B cell (primary cell): ENCODE data around the gene THADA. TPM values are rescaled to one million over a fixed set of nuclear protein-coding genes. Genes with fewer than 3 reads are reported as not detected.

Experiments
- ATAC-seq: fragments of 200-7000 bp; cut with Tn5 transposase; one replicate; pipeline ENCODE4 v1.10.0; 2021; ENCODE audit warnings: low read depth, mild to moderate bottlenecking, moderate number of reproducible peaks, moderate library complexity
- CTCF ChIA-PET: fragments of 350-600 bp; sonication (Branson Sonifier 250); formaldehyde crosslinking; loops from one replicate; lab custom pipeline; 2021; ENCODE audit warnings: antibody characterized with exemption, inconsistent platforms; lab: Charles Lee
- POLR2A ChIA-PET: fragments of 350-600 bp; sonication (Branson Sonifier 250); formaldehyde crosslinking; loops from one replicate; lab custom pipeline; 2021; ENCODE audit warnings: antibody characterized with exemption; lab: Charles Lee
- DNase-seq: peaks from one replicate; pipeline ENCODE4 v3.0.0; 2013
- H2AFZ ChIP-seq: 2 replicates; pipeline ENCODE4 v1.6.1; 2012; ENCODE audit warnings: mild to moderate bottlenecking, low read depth, low read length; ENCODE audit not compliant: insufficient read depth, poor library complexity, severe bottlenecking
- H3K27ac ChIP-seq, 2 donors: 1 replicate in 1 of 2; 2 replicates in 1 of 2; pipeline ENCODE4 v1.5.1; 2012 to 2013; ENCODE audit warnings: low read length in 2 of 2, mild to moderate bottlenecking in 2 of 2, moderate library complexity in 1 of 2
- H3K27me3 ChIP-seq, 4 experiments: fragments of 200-600 bp in 1 of 4; sonication (generic) in 1 of 4; replicated peaks in 1 of 4; 1 replicate in 2 of 4; 2 replicates in 2 of 4; pipeline versions ENCODE4 v1.6.1 to v1.7.0; 2013 to 2016; ENCODE audit warnings: low read length in 3 of 4, mild to moderate bottlenecking in 2 of 4, mixed read lengths in 1 of 4, moderate library complexity in 1 of 4; ENCODE audit not compliant: insufficient read depth in 4 of 4, control insufficient read depth in 3 of 4; ENCODE audit errors: control extremely low read depth in 1 of 4
- H3K36me3 ChIP-seq, 2 experiments: replicated peaks in 1 of 2; 1 replicate in 1 of 2; 2 replicates in 1 of 2; pipeline versions ENCODE4 v1.6.1 to v1.7.1; 2013; ENCODE audit warnings: low read length in 1 of 2; ENCODE audit not compliant: insufficient read depth in 2 of 2, control insufficient read depth in 1 of 2; ENCODE audit errors: control extremely low read depth in 1 of 2, extremely low read depth in 1 of 2
- H3K4me1 ChIP-seq, 2 donors: fragments of 200-600 bp in 1 of 2; sonication (generic) in 1 of 2; 1 replicate in 1 of 2; 2 replicates in 1 of 2; pipeline versions ENCODE4 v1.5.1 to v1.6.1; 2013 to 2017; ENCODE audit warnings: low read length in 2 of 2; ENCODE audit not compliant: control insufficient read depth in 2 of 2, insufficient read depth in 2 of 2
- H3K4me2 ChIP-seq: replicated peaks from 2 replicates; pipeline ENCODE3; 2012; ENCODE audit warnings: mild to moderate bottlenecking, low read depth, low read length; ENCODE audit not compliant: poor library complexity, severe bottlenecking
- H3K4me3 ChIP-seq, 5 experiments: fragments of 200-600 bp in 1 of 5; sonication (generic) in 1 of 5; 1 replicate in 3 of 5; 2 replicates in 2 of 5; pipeline versions ENCODE4 v1.5.1 to v1.7.0; 2011 to 2016; ENCODE audit warnings: low read length in 4 of 5, mild to moderate bottlenecking in 4 of 5, low read depth in 2 of 5, control low read depth in 1 of 5, moderate library complexity in 1 of 5; ENCODE audit not compliant: insufficient read depth in 1 of 5; ENCODE audit errors: control extremely low read depth in 1 of 5, extremely low read depth in 1 of 5
- H3K79me2 ChIP-seq: fragments of 200-600 bp; sonication (generic); one replicate; pipeline ENCODE4 v1.6.0; 2016; ENCODE audit warnings: low read length; ENCODE audit not compliant: control insufficient read depth, insufficient read depth
- H3K9ac ChIP-seq: fragments of 200-600 bp; sonication (generic); 2 replicates; pipeline ENCODE4 v1.6.1; 2017; ENCODE audit warnings: mild to moderate bottlenecking, low read length, moderate library complexity
- H3K9me3 ChIP-seq, 3 donors: one replicate each; pipeline versions ENCODE4 v1.6.1 to v1.7.1; 2013; ENCODE audit warnings: low read length in 2 of 3; ENCODE audit not compliant: control insufficient read depth in 2 of 3, insufficient read depth in 1 of 3; ENCODE audit errors: control extremely low read depth in 1 of 3
- H4K20me1 ChIP-seq: 2 replicates; pipeline ENCODE4 v1.6.0; 2012; ENCODE audit warnings: mild to moderate bottlenecking, low read length; ENCODE audit not compliant: insufficient read depth, control insufficient read depth, poor library complexity, severe bottlenecking
- H3K27ac Mint-ChIP-seq: one replicate; pipeline ENCODE4 v1.8.0; 2021; ENCODE audit warnings: mixed read lengths
- H3K27me3 Mint-ChIP-seq: one replicate; pipeline ENCODE4 v1.8.0; 2021; ENCODE audit warnings: mixed read lengths
- H3K4me1 Mint-ChIP-seq: one replicate; pipeline ENCODE4 v1.8.0; 2021; ENCODE audit warnings: mixed read lengths
- H3K4me3 Mint-ChIP-seq: one replicate; pipeline ENCODE4 v1.8.0; 2021; ENCODE audit warnings: mixed read lengths
- H3K9me3 Mint-ChIP-seq: one replicate; pipeline ENCODE4 v1.8.0; 2022; ENCODE audit warnings: mixed read lengths; ENCODE audit not compliant: insufficient read depth
- CTCF ChIP-seq: fragments of 200-600 bp; IDR thresholded peaks from one replicate; pipeline ENCODE4 v1.8.0; 2022; ENCODE audit warnings: antibody characterized with exemption, mild to moderate bottlenecking
- EZH2 ChIP-seq: IDR thresholded peaks from 2 replicates; pipeline ENCODE4 v1.6.1; 2012; ENCODE audit warnings: borderline replicate concordance, low read depth, mild to moderate bottlenecking, moderate library complexity, low read length; ENCODE audit not compliant: insufficient read depth, poor library complexity, severe bottlenecking
- WGBS: methylation state at CpG from one replicate; pipeline ENCODE4 v1.1.5; 2013; ENCODE audit warnings: missing lambda C conversion rate; ENCODE audit not compliant: insufficient coverage; 5-methylcytosine and 5-hydroxymethylcytosine counted together
- intact Hi-C: fragments of 100-400 bp; cut with micrococcal nuclease; formaldehyde crosslinking; loops from one replicate; pipeline ENCODE4 v1.10.0; 2022
- polyA plus RNA-seq: library from polyadenylated mRNA; depleted of rRNA; stranded (reverse); fragments of >200 nt; gene quantifications from 2 replicates; pipeline ENCODE4 v1.2.3, GENCODE V29; 2012
- total RNA-seq, 2 donors: library from RNA; stranded (reverse); fragments of 120-200 nt in 1 of 2; gene quantifications; 1 replicate in 1 of 2; 2 replicates in 1 of 2; pipeline versions ENCODE4 v1.2.3 to v1.2.4, GENCODE V29; 2013 to 2022

THADA gene
- total and polyA plus RNA-seq, 2 donors (not counting 1 experiment from before 2014, with no cell fraction given) = 17.6 to 48.5 TPM

GRCh38 chr2:43267381-43267780, 328.5 kb downstream of the THADA start:
- intact Hi-C loops = no loop called here
- no peak for TF ChIP-seq EZH2
- TF ChIP-seq CTCF = no peak
- no peak overlapping the region for H3K4me2 ChIP-seq
- H3K9ac ChIP-seq = no peak overlapping the region
- no peaks in the 10 kb centered on the region for H4K20me1 ChIP-seq
- no peaks in the 10 kb centered on the region for H3K27me3 ChIP-seq
- H3K27ac ChIP-seq = no peak overlapping the region
- ChIA-PET CTCF (interaction anchor here (1.7 to 1.8 kb wide), 2 partner anchors 217 to 320 kb away, joined by 4 to 5 read pairs; no protein-coding TSS in a partner anchor), POLR2A (no interaction called here)
- H3K79me2 ChIP-seq = no peaks in the 10 kb centered on the region
- H2AFZ ChIP-seq = no peak overlapping the region
- no peaks in the 10 kb centered on the region for H3K9me3 ChIP-seq
- DNase-seq (no peak), ATAC-seq (no peak)
- 100% methylated on average over 4 of the region's 7 CpGs for WGBS
- no peaks in the 10 kb centered on the region for H3K27me3 Mint-ChIP-seq
- peaks cover 0 to 41% of the 10 kb centered on the region in 2 experiments for H3K36me3 ChIP-seq
- no peak overlapping the region for H3K4me3 Mint-ChIP-seq
- no peak overlapping the region for H3K4me3 ChIP-seq
- H3K4me1 ChIP-seq = no peaks in the 10 kb centered on the region
- no peaks in the 10 kb centered on the region for H3K9me3 Mint-ChIP-seq
- no peaks in the 10 kb centered on the region for H3K4me1 Mint-ChIP-seq
- no peak overlapping the region for H3K27ac Mint-ChIP-seq

DNA sequence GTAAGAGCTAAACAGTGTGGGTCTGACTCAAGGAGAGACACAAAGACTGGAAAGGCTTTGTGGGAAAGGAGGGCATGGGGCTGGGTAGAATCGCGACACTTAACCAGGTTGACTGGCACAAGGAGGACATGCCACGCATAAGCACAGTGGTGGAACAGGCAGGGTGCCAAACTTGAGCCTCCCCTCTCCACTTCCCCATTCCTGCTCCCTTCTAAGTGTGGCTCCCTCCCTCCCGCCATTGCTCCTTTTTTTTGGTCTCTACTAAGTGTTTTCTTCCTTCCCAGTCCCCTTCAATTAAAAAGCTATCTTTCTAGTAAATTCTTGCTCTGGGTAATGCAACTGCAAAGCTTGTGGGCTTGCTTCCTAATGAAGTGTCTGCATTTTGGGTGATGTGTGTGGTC, 329.1 kb downstream of the THADA start:
- H2AFZ ChIP-seq = no peak overlapping the region
- ATAC-seq (no peak), DNase-seq (no peak)
- no peaks in the 10 kb centered on the region for H3K79me2 ChIP-seq
- POLR2A ChIA-PET = no interaction called here
- no peak overlapping the region for H3K4me2 ChIP-seq
- H3K27ac ChIP-seq = no peak overlapping the region
- H3K4me3 Mint-ChIP-seq = no peak overlapping the region
- H3K27me3 ChIP-seq = no peaks in the 10 kb centered on the region
- peaks cover 2 to 41% of the 10 kb centered on the region in 2 experiments for H3K36me3 ChIP-seq
- no peaks in the 10 kb centered on the region for H3K27me3 Mint-ChIP-seq
- no peak overlapping the region for H3K27ac Mint-ChIP-seq
- no peak overlapping the region for H3K9ac ChIP-seq
- H3K9me3 ChIP-seq = no peaks in the 10 kb centered on the region
- no peaks in the 10 kb centered on the region for H3K9me3 Mint-ChIP-seq
- WGBS = 88% methylated on average over 2 of the region's 4 CpGs
- H3K4me3 ChIP-seq = no peak overlapping the region
- H3K4me1 ChIP-seq = no peaks in the 10 kb centered on the region
- CTCF ChIA-PET = interaction anchor here (1.7 to 1.8 kb wide), 2 partner anchors 217 to 319 kb away, joined by 4 to 5 read pairs; no protein-coding TSS in a partner anchor
- TF ChIP-seq EZH2 (no peak), CTCF (no peak)
- H3K4me1 Mint-ChIP-seq = no peaks in the 10 kb centered on the region
- intact Hi-C loops = no loop called here
- no peaks in the 10 kb centered on the region for H4K20me1 ChIP-seq
